Nephron (organoid): ENCODE results near the gene MISP.

Experiments used
- H3K27ac Mint-ChIP-seq, 3 experiments: 2 replicates each; pipeline ENCODE4 v1.8.0; 2020; ENCODE audit warnings: mixed read lengths in 3 of 3, mild to moderate bottlenecking in 2 of 3, moderate library complexity in 1 of 3
- H3K27me3 Mint-ChIP-seq: 2 replicates; pipeline ENCODE4 v1.8.0; 2021; ENCODE audit warnings: low read depth, mild to moderate bottlenecking, moderate library complexity, mixed read lengths
- H3K36me3 Mint-ChIP-seq: 2 replicates; pipeline ENCODE4 v1.8.0; 2020; ENCODE audit warnings: low read depth, mixed read lengths
- H3K4me1 Mint-ChIP-seq: 2 replicates; pipeline ENCODE4 v1.8.0; 2020; ENCODE audit warnings: mixed read lengths
- H3K4me3 Mint-ChIP-seq, 3 experiments: 2 replicates each; pipeline ENCODE4 v1.8.0; 2020; ENCODE audit warnings: mild to moderate bottlenecking in 3 of 3, mixed read lengths in 3 of 3, moderate library complexity in 2 of 3
- H3K9me3 Mint-ChIP-seq: 2 replicates; pipeline ENCODE4 v1.8.0; 2020; ENCODE audit warnings: mixed read lengths
- CTCF ChIP-seq, 3 experiments: fragments of 200-600 bp; sonication (generic); IDR thresholded peaks; one replicate each; pipeline ENCODE4 v1.5.0; 2021; ENCODE audit warnings: antibody characterized with exemption in 3 of 3; ENCODE audit not compliant: unreplicated experiment in 3 of 3

Gene MISP

GRCh38 chr19:813219-814151 lies 62.6 kb downstream of the MISP start:
- Mint-ChIP-seq H3K36me3 (peaks cover 52% of the 10 kb centered on the region), H3K27me3 (no peaks in the 10 kb centered on the region), H3K27ac (no peak overlapping the region), H3K9me3 (no peaks in the 10 kb centered on the region), H3K4me3 (no peak overlapping the region), H3K4me1 (no peaks in the 10 kb centered on the region)
- no peak for TF ChIP-seq CTCF (IDR thresholded peaks at IDR 0.05; ENCODE audit: unreplicated experiment in 3 of 3)
